Coronary artery (tissue), 2 donors: Measurements from ENCODE around the gene STXBP1.

ENCODE experiments used
- DNase-seq: peaks from one replicate; pipeline ENCODE4 v3.0.0-alpha.2; 2017; ENCODE audit warnings: low spot score
- H3K27ac ChIP-seq, 2 donors: fragments of 200-600 bp; sonication (generic); one replicate each; pipeline ENCODE4 v1.5.1; 2016 to 2019
- H3K4me3 ChIP-seq: fragments of 200-600 bp; sonication (generic); 2 replicates; pipeline ENCODE4 v1.5.1; 2016; ENCODE audit warnings: mild to moderate bottlenecking, moderate library complexity
- CTCF ChIP-seq: fragments of 200-600 bp; sonication (generic); IDR thresholded peaks from one replicate; pipeline ENCODE4 v1.5.1; 2019; ENCODE audit warnings: antibody characterized with exemption

STXBP1 gene

GRCh38 chr9:127721391-127721821 lies 109.3 kb downstream of the STXBP1 start:
- no peak overlapping the region for H3K27ac ChIP-seq
- TF ChIP-seq CTCF: no peak

GRCh38 chr9:127722055-127722745 lies 110.1 kb downstream of the STXBP1 start:
- Histone ChIP-seq H3K27ac (no peak overlapping the region), H3K4me3 (no peak overlapping the region)
- no peak for DNase-seq
- no peak for TF ChIP-seq CTCF

More at GRCh38 chr9:127721391-127721821, 109.3 kb downstream of the STXBP1 start:
- DNase-seq: no peak
- no peak overlapping the region for H3K4me3 ChIP-seq

GRCh38 chr9:127723013-127723412 lies 110.9 kb downstream of the STXBP1 start:
- no peak for TF ChIP-seq CTCF
- Histone ChIP-seq H3K27ac (no peak overlapping the region), H3K4me3 (no peak overlapping the region)
- no peak for DNase-seq

DNA sequence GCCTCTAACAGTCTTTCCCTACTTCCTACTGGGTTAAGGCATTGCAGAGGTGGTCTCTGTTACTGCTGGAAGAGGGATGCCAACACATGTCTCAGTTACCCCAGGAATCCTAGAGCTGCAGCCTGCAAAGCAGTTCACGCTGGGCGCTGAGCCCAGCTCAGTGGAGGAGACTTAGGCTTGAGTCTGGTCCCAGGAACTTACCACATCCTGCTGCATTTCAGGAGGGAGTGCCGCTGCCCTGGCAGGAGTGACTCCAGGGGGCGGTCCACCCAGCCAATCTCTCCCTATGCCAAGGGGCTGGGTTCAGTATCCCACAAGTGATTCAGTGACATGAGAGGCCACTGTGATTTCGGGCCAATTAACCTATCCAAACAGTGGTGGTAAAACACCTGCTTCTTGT lies 111.4 kb downstream of the STXBP1 start:
- no peak overlapping the region for H3K4me3 ChIP-seq
- no peak for TF ChIP-seq CTCF
- no peak for DNase-seq
- H3K27ac ChIP-seq: no peak overlapping the region

GRCh38 chr9:127724012-127724411 lies 111.9 kb downstream of the STXBP1 start:
- DNase-seq: no peak
- no peak overlapping the region for H3K4me3 ChIP-seq
- no peak overlapping the region for H3K27ac ChIP-seq
- TF ChIP-seq CTCF: no peak

- no peak for DNase-seq
- no peak for TF ChIP-seq CTCF
- no peak overlapping the region for H3K27ac ChIP-seq
- H3K4me3 ChIP-seq: no peak overlapping the region
These were observed 114.8 kb downstream of the STXBP1 start for GRCh38 chr9:127726871-127727270.

DNA sequence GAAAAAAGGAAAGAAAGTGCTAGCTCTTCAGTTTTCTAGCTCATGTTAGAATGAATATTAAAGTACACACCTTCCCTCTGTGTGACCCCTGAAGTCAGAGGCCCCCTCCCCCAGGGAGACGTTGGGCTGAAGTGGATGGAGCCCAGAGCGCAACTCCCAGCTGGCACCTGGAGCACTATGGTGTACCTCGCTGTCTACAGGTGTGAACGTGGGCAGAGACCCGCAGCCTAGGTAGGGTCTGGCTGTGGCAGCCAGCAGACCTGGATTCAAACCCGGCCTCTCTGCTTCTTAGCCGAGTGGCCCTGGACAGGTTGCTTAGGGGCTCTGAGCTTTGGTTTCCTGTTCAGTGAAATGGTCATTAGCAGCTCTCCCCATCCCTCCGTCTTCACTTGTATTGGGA lies 116.7 kb downstream of the STXBP1 start:
- no peak for TF ChIP-seq CTCF
- DNase-seq: no peak
- no peak overlapping the region for H3K27ac ChIP-seq
- H3K4me3 ChIP-seq: no peak overlapping the region
